Sigmoid colon (tissue), 7 donors: ENCODE data around the gene RBM33. TPM values are rescaled to one million over a fixed set of nuclear protein-coding genes. Genes with fewer than 3 reads are reported as not detected.

Experiments used
- DNase-seq: peaks from one replicate; pipeline ENCODE4 v3.0.0-alpha.2; 2019
- H3K27ac ChIP-seq, 4 donors: fragments of 200-600 bp; sonication (generic); one replicate each; pipeline ENCODE4 v1.5.1; 2016 to 2019; ENCODE audit warnings: mild to moderate bottlenecking in 1 of 4
- H3K27me3 ChIP-seq, 3 donors: fragments of 200-600 bp; sonication (generic); one replicate each; pipeline ENCODE4 v1.5.1; 2019; ENCODE audit warnings: mild to moderate bottlenecking in 1 of 3
- H3K36me3 ChIP-seq, 4 donors: fragments of 200-600 bp; sonication (generic); one replicate each; pipeline ENCODE4 v1.5.1; 2016 to 2019
- H3K4me1 ChIP-seq, 4 donors: fragments of 200-600 bp; sonication (generic); one replicate each; pipeline ENCODE4 v1.5.1; 2017 to 2019
- H3K4me3 ChIP-seq, 4 donors: fragments of 200-600 bp; sonication (generic); one replicate each; pipeline ENCODE4 v1.5.1; 2017 to 2019; ENCODE audit warnings: mild to moderate bottlenecking in 2 of 4, moderate library complexity in 1 of 4
- H3K9me3 ChIP-seq, 4 donors: fragments of 200-600 bp in 3 of 4; sonication (generic) in 3 of 4; one replicate each; pipeline versions ENCODE4 v1.5.1 to v1.6.1; 2013 to 2019
- CTCF ChIP-seq, 4 experiments: fragments of 450-650 bp in 3 of 4; fragments of 200-600 bp in 1 of 4; IDR thresholded peaks; one replicate each; pipeline ENCODE4 v1.5.1; 2016 to 2019; ENCODE audit warnings: antibody characterized with exemption in 4 of 4, mild to moderate bottlenecking in 3 of 4, moderate library complexity in 2 of 4
- EP300 ChIP-seq, 4 donors: sonication (generic); formaldehyde crosslinking; IDR thresholded peaks; one replicate each; pipeline ENCODE4 v1.6.1; 2017; ENCODE audit warnings: antibody characterized with exemption in 4 of 4
- POLR2A ChIP-seq, 2 donors: fragments of 450-650 bp; IDR thresholded peaks; one replicate each; pipeline ENCODE4 v1.6.1; 2016; ENCODE audit warnings: antibody characterized with exemption in 2 of 2, mild to moderate bottlenecking in 2 of 2, moderate library complexity in 2 of 2
- POLR2AphosphoS5 ChIP-seq, 4 donors: sonication (generic); formaldehyde crosslinking; IDR thresholded peaks; one replicate each; pipeline ENCODE4 v1.6.1; 2017; ENCODE audit warnings: antibody characterized with exemption in 4 of 4
- WGBS, 2 donors: extraction: QIAGEN DNeasy Blood & Tissue Kit; methylation state at CpG; one replicate each; pipeline ENCODE4 v1.1.7; 2013; 5-methylcytosine and 5-hydroxymethylcytosine counted together
- intact Hi-C: fragments of 100-400 bp; cut with DNase I; formaldehyde crosslinking; loops from one replicate; pipeline ENCODE4 v1.15.1; 2023
- polyA plus RNA-seq, 3 donors: library from polyadenylated mRNA; stranded (reverse); fragments of 200-250 nt; gene quantifications; one replicate each; pipeline ENCODE4 v1.2.3, GENCODE V29; 2013
- total RNA-seq, 4 donors: library from RNA; depleted of rRNA; stranded (reverse); fragments of >200 nt; gene quantifications; one replicate each; pipeline ENCODE4 v1.1.0, GENCODE V29; 2016
- donor health status: healthy with polysubstance abuse.
- donor health status: Bipolar disorder and iron deficiency.
- donor health status: healthy.

RBM33 gene
- total and polyA plus RNA-seq, 7 donors = 3.6 to 60.4 (median 30.8) TPM

GRCh38 chr7:155693826-155694225 lies 49.4 kb downstream of the RBM33 start:
- intact Hi-C loops = no loop called here
- WGBS, 2 donors = 93 to 96% methylated on average over 5 of the region's 5 CpGs
- no peak for TF ChIP-seq CTCF (IDR thresholded peaks at IDR 0.05)
- TF ChIP-seq POLR2A (IDR thresholded peaks at IDR 0.05) = no peak
- TF ChIP-seq POLR2AphosphoS5 (IDR thresholded peaks at IDR 0.05) = no peak
- no peak for TF ChIP-seq EP300 (IDR thresholded peaks at IDR 0.05)
- Histone ChIP-seq H3K4me3 (no peak overlapping the region), H3K27ac (no peak overlapping the region), H3K9me3 (no peaks in the 10 kb centered on the region), H3K36me3 (no peaks in the 10 kb centered on the region), H3K27me3 (no peaks in the 10 kb centered on the region), H3K4me1 (peaks cover 0 to 21% (median 8%) of the 10 kb centered on the region in 4 donors)
- no peak for DNase-seq

GRCh38 chr7:155694851-155695250 lies 50.4 kb downstream of the RBM33 start:
- WGBS, 2 donors = 88 to 91% methylated on average over 5 of the region's 5 CpGs
- intact Hi-C loops = no loop called here
- H3K4me3 ChIP-seq = no peak overlapping the region
- peaks cover 0 to 21% (median 8%) of the 10 kb centered on the region in 4 donors for H3K4me1 ChIP-seq
- H3K27me3 ChIP-seq = no peaks in the 10 kb centered on the region
- H3K27ac ChIP-seq = no peak overlapping the region
- H3K36me3 ChIP-seq = no peaks in the 10 kb centered on the region
- no peak for DNase-seq
- H3K9me3 ChIP-seq = no peaks in the 10 kb centered on the region
- no peak for TF ChIP-seq POLR2AphosphoS5 (IDR thresholded peaks at IDR 0.05)
- TF ChIP-seq POLR2A (IDR thresholded peaks at IDR 0.05) = no peak
- no peak for TF ChIP-seq CTCF (IDR thresholded peaks at IDR 0.05)
- no peak for TF ChIP-seq EP300 (IDR thresholded peaks at IDR 0.05)

- intact Hi-C loops = no loop called here
- TF ChIP-seq EP300 (IDR thresholded peaks at IDR 0.05) (no peak), POLR2A (IDR thresholded peaks at IDR 0.05) (no peak), POLR2AphosphoS5 (IDR thresholded peaks at IDR 0.05) (no peak), CTCF (IDR thresholded peaks at IDR 0.05) (no peak)
- WGBS, 2 donors = 88 to 90% methylated on average over 5 of the region's 5 CpGs
Observed at GRCh38 chr7:155696747-155697146, 52.3 kb downstream of the RBM33 start.

GRCh38 chr7:155698633-155699032 lies 54.2 kb downstream of the RBM33 start:
- no peak for TF ChIP-seq POLR2A (IDR thresholded peaks at IDR 0.05)
- no peak for TF ChIP-seq EP300 (IDR thresholded peaks at IDR 0.05)
- no peak for TF ChIP-seq CTCF (IDR thresholded peaks at IDR 0.05)
- no peak for TF ChIP-seq POLR2AphosphoS5 (IDR thresholded peaks at IDR 0.05)
- H3K27ac ChIP-seq = no peak overlapping the region
- H3K4me1 ChIP-seq = peaks cover 0 to 21% (median 7%) of the 10 kb centered on the region in 4 donors
- intact Hi-C loops = no loop called here
- 11 to 31% methylated on average over 1 of the region's 1 CpG for WGBS, 2 donors
- H3K27me3 ChIP-seq = no peaks in the 10 kb centered on the region
- no peaks in the 10 kb centered on the region for H3K9me3 ChIP-seq
- no peak overlapping the region for H3K4me3 ChIP-seq
- peaks cover 4 to 30% (median 20%) of the 10 kb centered on the region in 4 donors for H3K36me3 ChIP-seq
- no peak for DNase-seq

More at GRCh38 chr7:155696747-155697146, 52.3 kb downstream of the RBM33 start:
- peaks cover 0 to 11% (median 8%) of the 10 kb centered on the region in 4 donors for H3K36me3 ChIP-seq
- no peak for DNase-seq
- no peak overlapping the region for H3K4me3 ChIP-seq
- H3K4me1 ChIP-seq = peaks cover 0 to 21% (median 8%) of the 10 kb centered on the region in 4 donors
- H3K27me3 ChIP-seq = no peaks in the 10 kb centered on the region
- no peak overlapping the region for H3K27ac ChIP-seq
- H3K9me3 ChIP-seq = no peaks in the 10 kb centered on the region

- 87 to 95% methylated on average over 7 of the region's 7 CpGs for WGBS, 2 donors
- H3K4me1 ChIP-seq = peaks cover 0 to 16% (median 4%) of the 10 kb centered on the region in 4 donors
- intact Hi-C loops = no loop called here
Observed at GRCh38 chr7:155699180-155699579, 54.7 kb downstream of the RBM33 start.

More at GRCh38 chr7:155699180-155699579, 54.7 kb downstream of the RBM33 start:
- Histone ChIP-seq H3K36me3 (peaks cover 4 to 34% (median 20%) of the 10 kb centered on the region in 4 donors), H3K4me3 (no peak overlapping the region), H3K9me3 (no peaks in the 10 kb centered on the region), H3K27me3 (no peaks in the 10 kb centered on the region), H3K27ac (no peak overlapping the region)
- no peak for DNase-seq
- TF ChIP-seq CTCF (IDR thresholded peaks at IDR 0.05) (no peak), POLR2A (IDR thresholded peaks at IDR 0.05) (no peak), POLR2AphosphoS5 (IDR thresholded peaks at IDR 0.05) (no peak)
